Liver (tissue), 3 donors: ENCODE measurements around the gene BCORL1.

Experiments used
- GABPA ChIP-seq, 2 donors: IDR thresholded peaks in 1 of 2; conservative IDR thresholded peaks in 1 of 2; 2 replicates each; pipeline ENCODE4 v1.6.1; 2016; ENCODE audit warnings: antibody characterized with exemption in 2 of 2, mild to moderate bottlenecking in 1 of 2, moderate library complexity in 1 of 2
- JUND ChIP-seq, 2 donors: IDR thresholded peaks; 2 replicates each; pipeline ENCODE4 v1.6.1; 2016; ENCODE audit warnings: antibody characterized with exemption in 2 of 2
- SP1 ChIP-seq: IDR thresholded peaks from 2 replicates; pipeline ENCODE4 v1.6.1; 2018; ENCODE audit warnings: antibody characterized with exemption, mild to moderate bottlenecking
- YY1 ChIP-seq: IDR thresholded peaks from 2 replicates; pipeline ENCODE4 v1.6.1; 2016; ENCODE audit warnings: antibody characterized with exemption, mild to moderate bottlenecking
- TF ChIP-seq, protein P1 (sequence below): fragments of 150-350 bp; IDR thresholded peaks from 2 replicates; pipeline ENCODE4 v1.5.1; 2017; ENCODE audit warnings: improper control_type of control experiment, low read depth, low read length; ENCODE audit not compliant: missing input control
- TF ChIP-seq, protein P2 (sequence below): IDR thresholded peaks from 2 replicates; pipeline ENCODE4 v1.6.1; 2016; ENCODE audit warnings: antibody characterized with exemption
- TF ChIP-seq, protein P3 (sequence below): IDR thresholded peaks from 2 replicates; pipeline ENCODE4 v1.6.1; 2016; ENCODE audit warnings: antibody characterized with exemption
- TF ChIP-seq, protein P4 (sequence below): IDR thresholded peaks from 2 replicates; pipeline ENCODE4 v1.6.1; 2016; ENCODE audit warnings: antibody characterized with exemption, mild to moderate bottlenecking
- TF ChIP-seq, protein P5 (sequence below): IDR thresholded peaks from 2 replicates; pipeline ENCODE4 v1.6.1; 2016; ENCODE audit warnings: antibody characterized with exemption
- donor health status: healthy.
- donor health status: healthy.

DNA sequence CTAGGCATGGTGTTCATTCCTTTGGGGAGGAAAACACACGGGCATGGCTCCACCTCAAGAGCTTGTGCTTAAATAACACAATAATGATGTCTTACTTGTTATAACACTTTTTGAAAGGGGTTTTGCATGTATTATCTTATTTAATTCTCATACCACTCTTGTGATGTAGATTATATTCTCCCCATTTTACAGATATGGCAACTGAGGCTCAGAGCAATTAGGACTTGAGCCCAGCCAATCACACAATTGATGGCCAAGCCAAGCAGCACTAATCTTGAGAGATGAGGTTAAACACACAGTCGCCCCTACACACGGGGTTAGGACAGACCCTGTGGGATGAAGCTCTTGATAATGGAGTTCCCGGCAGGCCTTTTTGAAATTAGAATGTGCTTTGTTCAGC, 45.1 kb downstream of the BCORL1 start:
- TF ChIP-seq, protein P1, sequence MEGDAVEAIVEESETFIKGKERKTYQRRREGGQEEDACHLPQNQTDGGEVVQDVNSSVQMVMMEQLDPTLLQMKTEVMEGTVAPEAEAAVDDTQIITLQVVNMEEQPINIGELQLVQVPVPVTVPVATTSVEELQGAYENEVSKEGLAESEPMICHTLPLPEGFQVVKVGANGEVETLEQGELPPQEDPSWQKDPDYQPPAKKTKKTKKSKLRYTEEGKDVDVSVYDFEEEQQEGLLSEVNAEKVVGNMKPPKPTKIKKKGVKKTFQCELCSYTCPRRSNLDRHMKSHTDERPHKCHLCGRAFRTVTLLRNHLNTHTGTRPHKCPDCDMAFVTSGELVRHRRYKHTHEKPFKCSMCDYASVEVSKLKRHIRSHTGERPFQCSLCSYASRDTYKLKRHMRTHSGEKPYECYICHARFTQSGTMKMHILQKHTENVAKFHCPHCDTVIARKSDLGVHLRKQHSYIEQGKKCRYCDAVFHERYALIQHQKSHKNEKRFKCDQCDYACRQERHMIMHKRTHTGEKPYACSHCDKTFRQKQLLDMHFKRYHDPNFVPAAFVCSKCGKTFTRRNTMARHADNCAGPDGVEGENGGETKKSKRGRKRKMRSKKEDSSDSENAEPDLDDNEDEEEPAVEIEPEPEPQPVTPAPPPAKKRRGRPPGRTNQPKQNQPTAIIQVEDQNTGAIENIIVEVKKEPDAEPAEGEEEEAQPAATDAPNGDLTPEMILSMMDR = no peak
- TF ChIP-seq SP1 (no peak), YY1 (no peak), JUND (IDR thresholded peaks at IDR 0.05) (no peak), GABPA (IDR thresholded peaks at IDR 0.05 in 1 of 2, conservative IDR thresholded peaks at IDR 0.05 in 1 of 2) (no peak)
- TF ChIP-seq, protein P2, sequence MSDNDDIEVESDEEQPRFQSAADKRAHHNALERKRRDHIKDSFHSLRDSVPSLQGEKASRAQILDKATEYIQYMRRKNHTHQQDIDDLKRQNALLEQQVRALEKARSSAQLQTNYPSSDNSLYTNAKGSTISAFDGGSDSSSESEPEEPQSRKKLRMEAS = no peak
- TF ChIP-seq, protein P3, sequence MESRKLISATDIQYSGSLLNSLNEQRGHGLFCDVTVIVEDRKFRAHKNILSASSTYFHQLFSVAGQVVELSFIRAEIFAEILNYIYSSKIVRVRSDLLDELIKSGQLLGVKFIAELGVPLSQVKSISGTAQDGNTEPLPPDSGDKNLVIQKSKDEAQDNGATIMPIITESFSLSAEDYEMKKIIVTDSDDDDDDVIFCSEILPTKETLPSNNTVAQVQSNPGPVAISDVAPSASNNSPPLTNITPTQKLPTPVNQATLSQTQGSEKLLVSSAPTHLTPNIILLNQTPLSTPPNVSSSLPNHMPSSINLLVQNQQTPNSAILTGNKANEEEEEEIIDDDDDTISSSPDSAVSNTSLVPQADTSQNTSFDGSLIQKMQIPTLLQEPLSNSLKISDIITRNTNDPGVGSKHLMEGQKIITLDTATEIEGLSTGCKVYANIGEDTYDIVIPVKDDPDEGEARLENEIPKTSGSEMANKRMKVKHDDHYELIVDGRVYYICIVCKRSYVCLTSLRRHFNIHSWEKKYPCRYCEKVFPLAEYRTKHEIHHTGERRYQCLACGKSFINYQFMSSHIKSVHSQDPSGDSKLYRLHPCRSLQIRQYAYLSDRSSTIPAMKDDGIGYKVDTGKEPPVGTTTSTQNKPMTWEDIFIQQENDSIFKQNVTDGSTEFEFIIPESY = no peak
- TF ChIP-seq, protein P4, sequence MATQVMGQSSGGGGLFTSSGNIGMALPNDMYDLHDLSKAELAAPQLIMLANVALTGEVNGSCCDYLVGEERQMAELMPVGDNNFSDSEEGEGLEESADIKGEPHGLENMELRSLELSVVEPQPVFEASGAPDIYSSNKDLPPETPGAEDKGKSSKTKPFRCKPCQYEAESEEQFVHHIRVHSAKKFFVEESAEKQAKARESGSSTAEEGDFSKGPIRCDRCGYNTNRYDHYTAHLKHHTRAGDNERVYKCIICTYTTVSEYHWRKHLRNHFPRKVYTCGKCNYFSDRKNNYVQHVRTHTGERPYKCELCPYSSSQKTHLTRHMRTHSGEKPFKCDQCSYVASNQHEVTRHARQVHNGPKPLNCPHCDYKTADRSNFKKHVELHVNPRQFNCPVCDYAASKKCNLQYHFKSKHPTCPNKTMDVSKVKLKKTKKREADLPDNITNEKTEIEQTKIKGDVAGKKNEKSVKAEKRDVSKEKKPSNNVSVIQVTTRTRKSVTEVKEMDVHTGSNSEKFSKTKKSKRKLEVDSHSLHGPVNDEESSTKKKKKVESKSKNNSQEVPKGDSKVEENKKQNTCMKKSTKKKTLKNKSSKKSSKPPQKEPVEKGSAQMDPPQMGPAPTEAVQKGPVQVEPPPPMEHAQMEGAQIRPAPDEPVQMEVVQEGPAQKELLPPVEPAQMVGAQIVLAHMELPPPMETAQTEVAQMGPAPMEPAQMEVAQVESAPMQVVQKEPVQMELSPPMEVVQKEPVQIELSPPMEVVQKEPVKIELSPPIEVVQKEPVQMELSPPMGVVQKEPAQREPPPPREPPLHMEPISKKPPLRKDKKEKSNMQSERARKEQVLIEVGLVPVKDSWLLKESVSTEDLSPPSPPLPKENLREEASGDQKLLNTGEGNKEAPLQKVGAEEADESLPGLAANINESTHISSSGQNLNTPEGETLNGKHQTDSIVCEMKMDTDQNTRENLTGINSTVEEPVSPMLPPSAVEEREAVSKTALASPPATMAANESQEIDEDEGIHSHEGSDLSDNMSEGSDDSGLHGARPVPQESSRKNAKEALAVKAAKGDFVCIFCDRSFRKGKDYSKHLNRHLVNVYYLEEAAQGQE = no peak
- TF ChIP-seq, protein P5, sequence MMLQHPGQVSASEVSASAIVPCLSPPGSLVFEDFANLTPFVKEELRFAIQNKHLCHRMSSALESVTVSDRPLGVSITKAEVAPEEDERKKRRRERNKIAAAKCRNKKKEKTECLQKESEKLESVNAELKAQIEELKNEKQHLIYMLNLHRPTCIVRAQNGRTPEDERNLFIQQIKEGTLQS = no peak
